GM21737 (cell line): Measurements from ENCODE around the gene IDI2.

Experiments used
- ATAC-seq: cut with Tn5 transposase; IDR thresholded peaks from one replicate; pipeline ENCODE4 v1.9.1; 2021; ENCODE audit warnings: mild to moderate bottlenecking, moderate library complexity; ENCODE audit not compliant: unreplicated experiment

IDI2 gene

GRCh38 chr10:983971-984655, 41.5 kb downstream of the IDI2 start:
- no peak for ATAC-seq

- no peak for ATAC-seq
Observed at GRCh38 chr10:983401-983800, 42.3 kb downstream of the IDI2 start.

GRCh38 chr10:980468-981093, 45.1 kb downstream of the IDI2 start:
- ATAC-seq = no peak

GRCh38 chr10:978826-979421, 46.7 kb downstream of the IDI2 start:
- no peak for ATAC-seq

- ATAC-seq = no peak
Observed at GRCh38 chr10:976316-976715, 49.3 kb downstream of the IDI2 start.

- ATAC-seq = no peak
Observed at GRCh38 chr10:974785-975074, 50.9 kb downstream of the IDI2 start.

GRCh38 chr10:974038-974784, 51.4 kb downstream of the IDI2 start:
- ATAC-seq = no peak

GRCh38 chr10:972763-973162, 52.9 kb downstream of the IDI2 start:
- no peak for ATAC-seq

- no peak for ATAC-seq
Observed at GRCh38 chr10:971613-972012, 54.0 kb downstream of the IDI2 start.

GRCh38 chr10:971150-971542, 54.5 kb downstream of the IDI2 start:
- no peak for ATAC-seq

- no peak for ATAC-seq
Observed at GRCh38 chr10:970311-971149, 55.1 kb downstream of the IDI2 start.

- ATAC-seq = no peak
Observed at GRCh38 chr10:969473-970150, 56.0 kb downstream of the IDI2 start.
